ENCODE results near the gene PSMA5. TPM values are rescaled to one million over a fixed set of nuclear protein-coding genes. Genes with fewer than 3 reads are reported as not detected.
"Not testable (repeated sequence)": the region's sequence is repeated elsewhere in the genome, so short reads cannot be mapped to it uniquely, and the experiment has no call there.

The PSMA5 gene
- total and polyA plus RNA-seq, 2 of the 4 experiments (the other 2 are of a cell fraction), result 75.5 to 107 TPM

- H3K56ac ChIP-seq (ENCODE audit: extremely low read depth, insufficient read depth, low read length), result no peak overlapping the region
- TF ChIP-seq POLR2A (IDR thresholded peaks at IDR 0.05; ENCODE audit: low read depth, low read length), result no peak
- TF ChIP-seq CEBPB (IDR thresholded peaks at IDR 0.05; ENCODE audit: low read depth, low read length), result no peak
- peak; percentile 51; the same call in 1 of the 2 replicates for TF ChIP-seq MAFK (IDR thresholded peaks at IDR 0.05; ENCODE audit: low read depth, low read length)
- TF ChIP-seq SMC3 (IDR thresholded peaks at IDR 0.05; ENCODE audit: low read depth, low read length), result no peak
- no peak for TF ChIP-seq CTCF (conservative IDR thresholded peaks at IDR 0.05; ENCODE audit: low read depth, low read length)
- H4K20me1 ChIP-seq (ENCODE audit: insufficient read depth, low read length), result no peaks in the 10 kb centered on the region
- H4K91ac ChIP-seq (ENCODE audit: insufficient read depth, low read depth, low read length), result no peak overlapping the region
- H4K5ac ChIP-seq (ENCODE audit: low read depth, low read length), result no peak overlapping the region
- no peaks in the 10 kb centered on the region for H3K36me3 ChIP-seq (ENCODE audit: control insufficient read depth, insufficient read depth, low read length)
- H3K9me1 ChIP-seq (ENCODE audit: insufficient read depth, low read length), result no peaks in the 10 kb centered on the region
- no peak overlapping the region for H3K14ac ChIP-seq (replicated peaks; ENCODE audit: low read depth, low read length)
- H2BK120ac ChIP-seq (ENCODE audit: low read depth, low read length), result no peak overlapping the region
- ChIA-PET POLR2A (ENCODE audit: unreplicated experiment) (no interaction called here), CTCF (interaction anchor here (0.7 kb wide), 1 partner anchor 438 kb away, joined by 7 read pairs; no protein-coding TSS in a partner anchor)
- no peak overlapping the region for H3K23ac ChIP-seq (ENCODE audit: low read depth, low read length)
- no peak overlapping the region for H2AFZ ChIP-seq (replicated peaks; ENCODE audit: low read length, poor library complexity)
- H3K4me2 ChIP-seq (ENCODE audit: low read depth, low read length), result no peak overlapping the region
- no peak overlapping the region for H2BK20ac ChIP-seq (ENCODE audit: low read depth, low read length)
- in situ Hi-C loops (cut with MboI; ENCODE audit: low sequenced_read_pairs), result no loop called here
- no peak overlapping the region for H3K27ac ChIP-seq (ENCODE audit: insufficient read depth, low read length)
- H2AK5ac ChIP-seq (ENCODE audit: low read depth, low read length), result peak overlapping the region; percentile 51; the same call in 1 of the 2 replicates
- no peak overlapping the region for H4K8ac ChIP-seq (ENCODE audit: low read depth in 2 of 2, low read length in 2 of 2)
- H3K4me1 ChIP-seq (ENCODE audit: control insufficient read depth, insufficient read depth, low read length), result no peaks in the 10 kb centered on the region
- no peak overlapping the region for H3K4me3 ChIP-seq (ENCODE audit: insufficient read depth, low read depth, low read length)
- 23% methylated on average over 2 of the region's 4 CpGs; no CpG with 5 or more reads in 1 of the 2 experiments for WGBS, 2 experiments (ENCODE audit: extremely low coverage in 2 of 2, insufficient read length in 1 of 2)
- no peak overlapping the region for H3K4ac ChIP-seq (ENCODE audit: low read depth, low read length)
- H3K27me3 ChIP-seq (ENCODE audit: control insufficient read depth, insufficient read depth, low read length), result peaks cover 8% of the 10 kb centered on the region
- no TSS peak for BruUV-seq (replicated peaks)
- intact Hi-C loops (cut with micrococcal nuclease), result loop anchor here (5.0 kb wide), 1 partner anchor 35 kb away; the partner anchor contains the start of gene ATXN7L2
- no peaks in the 10 kb centered on the region for H3K79me1 ChIP-seq (ENCODE audit: low read depth in 1 of 2, low read length in 2 of 2)
- H3K9me3 ChIP-seq (ENCODE audit: control insufficient read depth, insufficient read depth, low read length), result no peaks in the 10 kb centered on the region
- ATAC-seq (ENCODE audit: low read depth) (no peak), DNase-seq (no peak)
- dilution Hi-C loops (cut with HindIII; ENCODE audit: low sequenced_read_pairs, unreplicated experiment), result no loop called here
- no peak overlapping the region for H3K9ac ChIP-seq (ENCODE audit: low read depth, low read length)
- no peak overlapping the region for H2BK15ac ChIP-seq (ENCODE audit: low read depth, low read length)
- no peak overlapping the region for H2BK5ac ChIP-seq (ENCODE audit: low read depth, low read length, poor library complexity, severe bottlenecking)
- H2AK9ac ChIP-seq (replicated peaks; ENCODE audit: low read depth, low read length, poor library complexity), result no peak overlapping the region
- H3K18ac ChIP-seq (ENCODE audit: low read depth, low read length), result no peak overlapping the region
Observed at GRCh38 chr1:109447524-109447923, 21.3 kb upstream of the PSMA5 start.

- H3K79me1 ChIP-seq (ENCODE audit: low read depth in 1 of 2, low read length in 2 of 2); H4K20me1 ChIP-seq (ENCODE audit: insufficient read depth, low read length); dilution Hi-C loops (cut with HindIII; ENCODE audit: low sequenced_read_pairs, unreplicated experiment); H2BK5ac ChIP-seq (ENCODE audit: low read depth, low read length, poor library complexity, severe bottlenecking); H3K27ac ChIP-seq (ENCODE audit: insufficient read depth, low read length); BruUV-seq (replicated peaks); H2AK9ac ChIP-seq (replicated peaks; ENCODE audit: low read depth, low read length, poor library complexity); H4K8ac ChIP-seq (ENCODE audit: low read depth in 2 of 2, low read length in 2 of 2); H4K91ac ChIP-seq (ENCODE audit: insufficient read depth, low read depth, low read length); POLR2A ChIA-PET (ENCODE audit: unreplicated experiment); H2AK5ac ChIP-seq (ENCODE audit: low read depth, low read length); H3K14ac ChIP-seq (replicated peaks; ENCODE audit: low read depth, low read length); H3K23ac ChIP-seq (ENCODE audit: low read depth, low read length); CTCF ChIA-PET; H3K36me3 ChIP-seq (ENCODE audit: control insufficient read depth, insufficient read depth, low read length); H3K4ac ChIP-seq (ENCODE audit: low read depth, low read length); H2BK15ac ChIP-seq (ENCODE audit: low read depth, low read length); H2BK120ac ChIP-seq (ENCODE audit: low read depth, low read length); H3K18ac ChIP-seq (ENCODE audit: low read depth, low read length); H3K4me3 ChIP-seq (ENCODE audit: insufficient read depth, low read depth, low read length); H3K27me3 ChIP-seq (ENCODE audit: control insufficient read depth, insufficient read depth, low read length); H3K4me2 ChIP-seq (ENCODE audit: low read depth, low read length); H3K56ac ChIP-seq (ENCODE audit: extremely low read depth, insufficient read depth, low read length); in situ Hi-C loops (cut with MboI; ENCODE audit: low sequenced_read_pairs); H3K9me1 ChIP-seq (ENCODE audit: insufficient read depth, low read length); H3K4me1 ChIP-seq (ENCODE audit: control insufficient read depth, insufficient read depth, low read length); H3K9me3 ChIP-seq (ENCODE audit: control insufficient read depth, insufficient read depth, low read length); H2AFZ ChIP-seq (replicated peaks; ENCODE audit: low read length, poor library complexity); H2BK20ac ChIP-seq (ENCODE audit: low read depth, low read length); H4K5ac ChIP-seq (ENCODE audit: low read depth, low read length): not testable (repeated sequence)
- intact Hi-C loops (cut with micrococcal nuclease), result loop anchor here (5.0 kb wide), 1 partner anchor 36 kb away; the partner anchor contains the start of gene ATXN7L2
- ATAC-seq (ENCODE audit: low read depth) (peak; percentile 48), DNase-seq (peak; percentile 5)
- no CpG with 5 or more reads among the region's 11 CpGs for WGBS, 2 experiments (ENCODE audit: extremely low coverage in 2 of 2, insufficient read length in 1 of 2)
- H3K9ac ChIP-seq (ENCODE audit: low read depth, low read length), result peak overlapping the region; percentile 2; the same call in 1 of the 2 replicates
Observed at GRCh38 chr1:109445949-109446695, 19.9 kb upstream of the PSMA5 start.
